Neural cell (in vitro differentiated cells): ENCODE results near the gene RPL35. TPM values are rescaled to one million over a fixed set of nuclear protein-coding genes. Genes with fewer than 3 reads are reported as not detected.

Experiments used
- H2AFZ ChIP-seq: fragments of 200-600, 300-800 bp; sonication (generic), shearing (Covaris generic); 2 replicates; pipeline ENCODE4 v1.6.0; 2014; ENCODE audit warnings: low read depth, mild to moderate bottlenecking, antibody characterized with exemption, low read length, moderate library complexity
- H3F3A ChIP-seq: fragments of 200-600 bp; shearing (Covaris generic); 2 replicates; pipeline ENCODE4 v1.6.1; 2016; ENCODE audit warnings: mild to moderate bottlenecking, moderate library complexity, mixed read lengths, antibody characterized with exemption, low read length; ENCODE audit not compliant: insufficient read depth, poor library complexity, severe bottlenecking
- H3K27ac ChIP-seq: fragments of 200-600, 300-800 bp; sonication (generic), shearing (Covaris generic); 2 replicates; pipeline ENCODE4 v1.5.1; 2014; ENCODE audit warnings: mild to moderate bottlenecking, low read length, moderate library complexity
- H3K27me3 ChIP-seq: fragments of 300-800, 200-600 bp; sonication (generic), shearing (Covaris generic); 2 replicates; pipeline ENCODE4 v1.6.0; 2014; ENCODE audit warnings: mild to moderate bottlenecking, low read depth, low read length, moderate library complexity; ENCODE audit not compliant: insufficient read depth
- H3K36me3 ChIP-seq: fragments of 300-800, 200-600 bp; sonication (generic), shearing (Covaris generic); 2 replicates; pipeline ENCODE4 v1.5.1; 2014; ENCODE audit warnings: mild to moderate bottlenecking, antibody characterized with exemption, low read length, moderate library complexity; ENCODE audit not compliant: insufficient read depth
- H3K4me2 ChIP-seq: fragments of 300-800, 200-600 bp; sonication (generic), shearing (Covaris generic); 2 replicates; pipeline ENCODE4 v1.6.0; 2014; ENCODE audit warnings: mild to moderate bottlenecking, low read length
- H3K4me3 ChIP-seq: fragments of 300-800, 200-600 bp; sonication (generic), shearing (Covaris generic); 2 replicates; pipeline ENCODE4 v1.5.1; 2014; ENCODE audit warnings: mild to moderate bottlenecking, low read length, moderate library complexity
- H3K79me2 ChIP-seq: fragments of 200-600 bp; shearing (Covaris generic); replicated peaks from 2 replicates; pipeline ENCODE4 v1.6.0; 2014; ENCODE audit warnings: mild to moderate bottlenecking, low read length, moderate library complexity; ENCODE audit not compliant: insufficient read depth
- H3K9ac ChIP-seq: fragments of 300-800, 200-600 bp; sonication (generic), shearing (Covaris generic); 2 replicates; pipeline ENCODE4 v1.6.1; 2016; ENCODE audit warnings: mild to moderate bottlenecking, low read length, mixed read lengths
- H3K9me2 ChIP-seq: fragments of 200-600 bp; shearing (Covaris generic); 2 replicates; pipeline ENCODE4 v1.6.1; 2016; ENCODE audit warnings: mild to moderate bottlenecking, low read length, mixed read lengths; ENCODE audit not compliant: insufficient read depth
- H3K9me3 ChIP-seq: fragments of 200-600, 300-800 bp; sonication (generic), shearing (Covaris generic); 2 replicates; pipeline ENCODE4 v1.6.1; 2016; ENCODE audit warnings: mild to moderate bottlenecking, mixed run types, low read length, moderate library complexity, mixed read lengths
- H4K20me1 ChIP-seq: fragments of 200-600 bp; shearing (Covaris generic); 2 replicates; pipeline ENCODE4 v1.6.1; 2016; ENCODE audit warnings: mild to moderate bottlenecking, mixed run types; ENCODE audit not compliant: insufficient read depth
- EP300 ChIP-seq: fragments of 450-650 bp; conservative IDR thresholded peaks from 2 replicates; pipeline ENCODE4 v1.6.1; 2014; ENCODE audit warnings: antibody characterized with exemption, mild to moderate bottlenecking, moderate library complexity; ENCODE audit not compliant: poor library complexity, severe bottlenecking
- EZH2 ChIP-seq: fragments of 200-600, 300-800 bp; shearing (Covaris generic), sonication (generic); IDR thresholded peaks from 2 replicates; pipeline ENCODE4 v1.6.1; 2014; ENCODE audit warnings: antibody characterized with exemption, low read length, borderline replicate concordance, mild to moderate bottlenecking; ENCODE audit not compliant: insufficient read depth, poor library complexity, severe bottlenecking
- MXI1 ChIP-seq: fragments of 450-650 bp; conservative IDR thresholded peaks from 2 replicates; pipeline ENCODE4 v1.6.1; 2014; ENCODE audit warnings: antibody characterized with exemption, mild to moderate bottlenecking; ENCODE audit not compliant: poor library complexity, severe bottlenecking
- POLR2AphosphoS5 ChIP-seq: IDR thresholded peaks from 2 replicates; pipeline ENCODE4 v1.6.1; 2012
- RAD21 ChIP-seq: fragments of 450-650 bp; conservative IDR thresholded peaks from 2 replicates; pipeline ENCODE4 v1.6.1; 2014; ENCODE audit warnings: antibody characterized with exemption, mild to moderate bottlenecking, moderate library complexity
- SMC3 ChIP-seq: fragments of 450-650 bp; conservative IDR thresholded peaks from 2 replicates; pipeline ENCODE4 v1.6.1; 2014; ENCODE audit warnings: antibody characterized with exemption, mild to moderate bottlenecking, moderate library complexity; ENCODE audit not compliant: poor library complexity
- TAF1 ChIP-seq: IDR thresholded peaks from 2 replicates; pipeline ENCODE4 v1.6.1; 2012; ENCODE audit warnings: low read depth
- polyA plus RNA-seq: library from polyadenylated mRNA; depleted of rRNA; stranded (reverse); fragments of >200 nt; gene quantifications from 2 replicates; pipeline ENCODE4 v1.2.3, GENCODE V29; 2014
- TF ChIP-seq, protein P1 (sequence below): fragments of 450-650 bp; IDR thresholded peaks from 2 replicates; pipeline ENCODE4 v1.5.1; 2014; ENCODE audit warnings: antibody characterized with exemption, mild to moderate bottlenecking, moderate library complexity; ENCODE audit not compliant: poor library complexity, severe bottlenecking
- TF ChIP-seq, protein P2 (sequence below): IDR thresholded peaks from 2 replicates; pipeline ENCODE4 v1.6.1; 2012; ENCODE audit warnings: borderline replicate concordance

RPL35 gene
- polyA plus RNA-seq, 1 donor from 2014 or later: 2,116 TPM

DNA sequence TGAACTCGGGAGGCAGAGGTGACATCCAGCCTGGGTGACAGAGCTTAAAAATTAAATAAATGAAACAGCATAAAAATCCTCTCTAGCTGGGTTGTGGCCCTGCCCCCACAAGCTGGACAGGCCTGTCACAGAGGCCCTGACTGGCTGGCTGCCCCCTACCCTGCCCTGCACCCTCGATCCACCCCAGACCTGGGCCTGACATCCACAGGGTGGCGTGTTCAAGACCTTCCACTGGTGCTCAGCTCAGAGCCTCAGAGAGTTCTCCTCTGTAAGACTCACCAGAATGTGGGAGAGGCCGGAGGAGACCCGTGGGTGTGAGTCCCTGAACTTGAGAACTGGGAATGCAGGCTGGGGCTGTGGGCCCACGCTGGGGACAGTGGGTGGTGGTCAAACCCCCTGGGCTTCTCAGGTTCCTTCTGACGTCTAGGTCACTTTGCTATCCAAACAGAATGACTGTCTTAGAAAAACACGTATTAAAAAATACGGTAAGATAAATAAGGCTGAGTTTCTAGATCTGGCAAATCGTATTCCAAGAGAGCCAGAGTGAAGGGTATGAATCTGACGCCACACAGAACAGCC is 18.2 kb downstream of the RPL35 start:
- Histone ChIP-seq H3K27me3 (no peaks in the 10 kb centered on the region), H3K79me2 (no peaks in the 10 kb centered on the region), H4K20me1 (no peaks in the 10 kb centered on the region), H3K4me3 (no peak overlapping the region), H3K9ac (no peak overlapping the region), H3K4me2 (no peak overlapping the region), H3K27ac (no peak overlapping the region), H3K9me2 (no peaks in the 10 kb centered on the region), H3F3A (no peaks in the 10 kb centered on the region), H2AFZ (no peak overlapping the region), H3K36me3 (no peaks in the 10 kb centered on the region), H3K9me3 (no peaks in the 10 kb centered on the region)
- TF ChIP-seq, protein P1, sequence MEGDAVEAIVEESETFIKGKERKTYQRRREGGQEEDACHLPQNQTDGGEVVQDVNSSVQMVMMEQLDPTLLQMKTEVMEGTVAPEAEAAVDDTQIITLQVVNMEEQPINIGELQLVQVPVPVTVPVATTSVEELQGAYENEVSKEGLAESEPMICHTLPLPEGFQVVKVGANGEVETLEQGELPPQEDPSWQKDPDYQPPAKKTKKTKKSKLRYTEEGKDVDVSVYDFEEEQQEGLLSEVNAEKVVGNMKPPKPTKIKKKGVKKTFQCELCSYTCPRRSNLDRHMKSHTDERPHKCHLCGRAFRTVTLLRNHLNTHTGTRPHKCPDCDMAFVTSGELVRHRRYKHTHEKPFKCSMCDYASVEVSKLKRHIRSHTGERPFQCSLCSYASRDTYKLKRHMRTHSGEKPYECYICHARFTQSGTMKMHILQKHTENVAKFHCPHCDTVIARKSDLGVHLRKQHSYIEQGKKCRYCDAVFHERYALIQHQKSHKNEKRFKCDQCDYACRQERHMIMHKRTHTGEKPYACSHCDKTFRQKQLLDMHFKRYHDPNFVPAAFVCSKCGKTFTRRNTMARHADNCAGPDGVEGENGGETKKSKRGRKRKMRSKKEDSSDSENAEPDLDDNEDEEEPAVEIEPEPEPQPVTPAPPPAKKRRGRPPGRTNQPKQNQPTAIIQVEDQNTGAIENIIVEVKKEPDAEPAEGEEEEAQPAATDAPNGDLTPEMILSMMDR: no peak
- TF ChIP-seq SMC3 (no peak), MXI1 (no peak), TAF1 (no peak), POLR2AphosphoS5 (no peak), EP300 (no peak), EZH2 (no peak), RAD21 (no peak)
- TF ChIP-seq, protein P2, sequence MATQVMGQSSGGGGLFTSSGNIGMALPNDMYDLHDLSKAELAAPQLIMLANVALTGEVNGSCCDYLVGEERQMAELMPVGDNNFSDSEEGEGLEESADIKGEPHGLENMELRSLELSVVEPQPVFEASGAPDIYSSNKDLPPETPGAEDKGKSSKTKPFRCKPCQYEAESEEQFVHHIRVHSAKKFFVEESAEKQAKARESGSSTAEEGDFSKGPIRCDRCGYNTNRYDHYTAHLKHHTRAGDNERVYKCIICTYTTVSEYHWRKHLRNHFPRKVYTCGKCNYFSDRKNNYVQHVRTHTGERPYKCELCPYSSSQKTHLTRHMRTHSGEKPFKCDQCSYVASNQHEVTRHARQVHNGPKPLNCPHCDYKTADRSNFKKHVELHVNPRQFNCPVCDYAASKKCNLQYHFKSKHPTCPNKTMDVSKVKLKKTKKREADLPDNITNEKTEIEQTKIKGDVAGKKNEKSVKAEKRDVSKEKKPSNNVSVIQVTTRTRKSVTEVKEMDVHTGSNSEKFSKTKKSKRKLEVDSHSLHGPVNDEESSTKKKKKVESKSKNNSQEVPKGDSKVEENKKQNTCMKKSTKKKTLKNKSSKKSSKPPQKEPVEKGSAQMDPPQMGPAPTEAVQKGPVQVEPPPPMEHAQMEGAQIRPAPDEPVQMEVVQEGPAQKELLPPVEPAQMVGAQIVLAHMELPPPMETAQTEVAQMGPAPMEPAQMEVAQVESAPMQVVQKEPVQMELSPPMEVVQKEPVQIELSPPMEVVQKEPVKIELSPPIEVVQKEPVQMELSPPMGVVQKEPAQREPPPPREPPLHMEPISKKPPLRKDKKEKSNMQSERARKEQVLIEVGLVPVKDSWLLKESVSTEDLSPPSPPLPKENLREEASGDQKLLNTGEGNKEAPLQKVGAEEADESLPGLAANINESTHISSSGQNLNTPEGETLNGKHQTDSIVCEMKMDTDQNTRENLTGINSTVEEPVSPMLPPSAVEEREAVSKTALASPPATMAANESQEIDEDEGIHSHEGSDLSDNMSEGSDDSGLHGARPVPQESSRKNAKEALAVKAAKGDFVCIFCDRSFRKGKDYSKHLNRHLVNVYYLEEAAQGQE: no peak

DNA sequence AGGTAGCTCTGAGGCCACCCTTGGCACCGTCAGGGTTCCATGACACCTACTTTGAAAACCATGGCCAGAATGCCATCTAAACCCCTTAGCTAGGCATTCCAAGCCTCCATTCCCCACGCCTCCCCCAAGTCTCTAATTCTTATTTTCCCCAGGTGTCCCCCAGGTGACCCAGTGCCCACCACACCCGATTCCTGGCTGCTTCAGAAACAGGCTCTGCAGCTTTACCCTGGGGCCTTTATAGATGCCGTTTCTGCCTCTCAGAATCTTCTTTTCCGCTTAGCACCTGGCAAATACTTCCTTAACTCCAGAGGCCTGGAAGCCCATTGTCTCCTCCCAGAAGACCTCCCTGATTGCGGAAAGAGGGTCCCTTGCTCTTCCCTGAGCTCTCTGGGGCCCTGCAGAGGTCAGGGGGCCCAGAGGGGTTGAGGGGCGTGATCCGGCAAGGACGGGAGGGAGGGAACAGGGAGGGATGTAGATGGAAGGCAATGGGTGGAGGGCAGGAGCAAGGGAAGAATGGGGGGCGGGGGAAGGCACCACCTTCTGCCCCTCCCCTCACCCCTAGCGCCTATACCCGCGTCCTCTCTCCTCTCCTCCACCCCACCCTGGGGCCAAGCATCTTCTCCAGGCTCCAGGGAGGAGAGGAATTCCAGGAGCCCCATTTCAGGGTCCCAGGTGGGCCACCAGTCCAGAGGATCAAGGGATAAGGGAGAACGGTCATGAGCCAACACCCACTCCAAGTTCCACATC is 20.5 kb downstream of the RPL35 start:
- no peaks in the 10 kb centered on the region for H3K9me2 ChIP-seq
- H4K20me1 ChIP-seq: no peaks in the 10 kb centered on the region
- H3K27ac ChIP-seq: no peak overlapping the region
- H3K9me3 ChIP-seq: no peaks in the 10 kb centered on the region
- no peaks in the 10 kb centered on the region for H3K27me3 ChIP-seq
- TF ChIP-seq SMC3 (no peak), EP300 (no peak), POLR2AphosphoS5 (no peak)
- TF ChIP-seq, protein P1: no peak
- H3K4me2 ChIP-seq: no peak overlapping the region
- no peak overlapping the region for H2AFZ ChIP-seq
- H3F3A ChIP-seq: no peaks in the 10 kb centered on the region
- no peak overlapping the region for H3K4me3 ChIP-seq
- H3K36me3 ChIP-seq: no peaks in the 10 kb centered on the region
- no peaks in the 10 kb centered on the region for H3K79me2 ChIP-seq
- no peak overlapping the region for H3K9ac ChIP-seq
